Neural progenitor cell (in vitro differentiated cells): ENCODE measurements around the gene RTN4.

Experiments
- EZH2phosphoT487 ChIP-seq: fragments of 200-600 bp; sonication (generic); IDR thresholded peaks from 2 replicates; pipeline ENCODE4 v1.6.1; 2017; ENCODE audit warnings: antibody characterized with exemption
- TF ChIP-seq, protein P1 (sequence below): fragments of 200-600 bp; sonication (generic); IDR thresholded peaks from 2 replicates; pipeline ENCODE4 v1.5.1; 2017; ENCODE audit warnings: antibody characterized with exemption, mild to moderate bottlenecking

DNA sequence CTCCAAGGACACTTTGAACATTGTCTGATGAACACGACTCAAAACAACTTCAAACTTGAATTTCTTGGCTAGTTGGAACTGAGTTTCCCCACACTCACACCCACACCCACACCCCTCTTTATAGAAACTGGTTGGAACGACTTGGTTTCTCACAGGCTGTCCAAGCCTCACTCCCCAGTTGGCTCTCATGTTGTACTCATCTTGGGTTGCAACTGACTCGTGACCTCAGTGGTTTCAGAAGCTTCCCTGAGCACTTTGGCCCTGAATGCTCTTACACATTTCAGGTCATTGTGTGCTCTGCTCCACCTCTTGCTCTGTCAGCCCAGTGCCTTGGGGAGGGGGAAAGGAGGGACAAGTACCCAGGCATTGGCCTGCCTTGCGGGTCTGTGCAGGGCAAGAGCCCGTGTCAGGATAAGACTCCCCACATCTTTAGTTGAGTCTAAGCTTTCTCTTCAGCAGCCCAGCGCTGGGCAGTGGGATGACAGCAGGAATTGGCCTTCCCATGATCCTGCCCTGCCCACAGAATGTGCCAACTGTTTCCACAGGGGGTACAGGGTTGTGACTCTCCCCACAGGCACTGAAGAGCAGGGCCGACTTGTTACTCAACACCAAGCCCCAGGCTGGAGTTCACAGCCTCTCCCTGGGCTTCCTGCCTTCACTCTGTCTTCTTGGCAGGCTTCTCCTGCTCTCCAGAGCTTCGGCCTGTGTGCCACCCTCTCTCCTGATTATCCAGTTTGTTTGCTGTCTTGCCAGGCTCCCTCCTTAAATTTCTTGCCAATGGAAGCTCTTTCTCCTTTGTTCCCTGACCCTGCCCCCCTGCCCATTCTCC, 104.6 kb downstream of the RTN4 start:
- TF ChIP-seq, protein P1, sequence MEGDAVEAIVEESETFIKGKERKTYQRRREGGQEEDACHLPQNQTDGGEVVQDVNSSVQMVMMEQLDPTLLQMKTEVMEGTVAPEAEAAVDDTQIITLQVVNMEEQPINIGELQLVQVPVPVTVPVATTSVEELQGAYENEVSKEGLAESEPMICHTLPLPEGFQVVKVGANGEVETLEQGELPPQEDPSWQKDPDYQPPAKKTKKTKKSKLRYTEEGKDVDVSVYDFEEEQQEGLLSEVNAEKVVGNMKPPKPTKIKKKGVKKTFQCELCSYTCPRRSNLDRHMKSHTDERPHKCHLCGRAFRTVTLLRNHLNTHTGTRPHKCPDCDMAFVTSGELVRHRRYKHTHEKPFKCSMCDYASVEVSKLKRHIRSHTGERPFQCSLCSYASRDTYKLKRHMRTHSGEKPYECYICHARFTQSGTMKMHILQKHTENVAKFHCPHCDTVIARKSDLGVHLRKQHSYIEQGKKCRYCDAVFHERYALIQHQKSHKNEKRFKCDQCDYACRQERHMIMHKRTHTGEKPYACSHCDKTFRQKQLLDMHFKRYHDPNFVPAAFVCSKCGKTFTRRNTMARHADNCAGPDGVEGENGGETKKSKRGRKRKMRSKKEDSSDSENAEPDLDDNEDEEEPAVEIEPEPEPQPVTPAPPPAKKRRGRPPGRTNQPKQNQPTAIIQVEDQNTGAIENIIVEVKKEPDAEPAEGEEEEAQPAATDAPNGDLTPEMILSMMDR, result no peak
- TF ChIP-seq EZH2phosphoT487, result no peak
